CD14-positive monocyte (primary cell): ENCODE data around the gene ASNSD1. TPM values are rescaled to one million over a fixed set of nuclear protein-coding genes. Genes with fewer than 3 reads are reported as not detected.

ENCODE experiments used
- DNase-seq, 3 donors: peaks; one replicate each; pipeline ENCODE4 v3.0.0-alpha.2; 2011 to 2022
- H2AFZ ChIP-seq: 2 replicates; pipeline ENCODE4 v1.6.0; 2012; ENCODE audit warnings: mild to moderate bottlenecking, low read depth, low read length, inconsistent platforms; ENCODE audit not compliant: insufficient read depth, poor library complexity, severe bottlenecking
- H3K27ac ChIP-seq, 2 donors: 1 replicate in 1 of 2; 2 replicates in 1 of 2; pipeline ENCODE4 v1.5.1; 2012 to 2013; ENCODE audit warnings: low read length in 2 of 2, control low read depth in 1 of 2, inconsistent platforms in 1 of 2, low read depth in 1 of 2, mild to moderate bottlenecking in 1 of 2
- H3K27me3 ChIP-seq, 2 donors: one replicate each; pipeline versions ENCODE4 v1.6.0 to v1.6.1; 2011 to 2013; ENCODE audit warnings: low read length in 2 of 2; ENCODE audit not compliant: control insufficient read depth in 2 of 2, insufficient read depth in 2 of 2
- H3K36me3 ChIP-seq, 2 donors: replicated peaks in 1 of 2; 1 replicate in 1 of 2; 2 replicates in 1 of 2; pipeline versions ENCODE4 v1.5.1 to v1.6.1; 2012 to 2013; ENCODE audit warnings: low read length in 2 of 2, control low read depth in 1 of 2, inconsistent platforms in 1 of 2, mild to moderate bottlenecking in 1 of 2; ENCODE audit not compliant: insufficient read depth in 2 of 2, control insufficient read depth in 1 of 2
- H3K4me1 ChIP-seq, 2 donors: 1 replicate in 1 of 2; 2 replicates in 1 of 2; pipeline versions ENCODE4 v1.5.1 to v1.6.1; 2012 to 2013; ENCODE audit warnings: low read length in 2 of 2, control low read depth in 1 of 2, inconsistent platforms in 1 of 2, mild to moderate bottlenecking in 1 of 2, moderate library complexity in 1 of 2; ENCODE audit not compliant: insufficient read depth in 2 of 2, control insufficient read depth in 1 of 2
- H3K4me2 ChIP-seq: replicated peaks from 2 replicates; pipeline ENCODE3; 2012; ENCODE audit warnings: low read length, moderate library complexity, mild to moderate bottlenecking; ENCODE audit not compliant: poor library complexity, severe bottlenecking; ENCODE audit errors: extremely low read depth
- H3K4me3 ChIP-seq, 3 experiments: fragments of 200-600 bp in 1 of 3; sonication (generic) in 1 of 3; replicated peaks in 1 of 3; 1 replicate in 2 of 3; 2 replicates in 1 of 3; pipeline ENCODE4 v1.5.1; 2011 to 2013; ENCODE audit warnings: low read length in 3 of 3, mild to moderate bottlenecking in 3 of 3, control low read depth in 2 of 3, low read depth in 2 of 3, inconsistent platforms in 1 of 3, moderate library complexity in 1 of 3
- H3K79me2 ChIP-seq: 2 replicates; pipeline ENCODE4 v1.6.0; 2012; ENCODE audit warnings: mild to moderate bottlenecking, control low read depth, inconsistent platforms, low read length, moderate library complexity; ENCODE audit not compliant: insufficient read depth
- H3K9ac ChIP-seq: 2 replicates; pipeline ENCODE4 v1.6.0; 2017; ENCODE audit warnings: low read length, mild to moderate bottlenecking; ENCODE audit not compliant: insufficient read depth, poor library complexity, severe bottlenecking
- H3K9me3 ChIP-seq, 2 donors: replicated peaks in 1 of 2; 1 replicate in 1 of 2; 2 replicates in 1 of 2; pipeline versions ENCODE4 v1.5.1 to v1.6.1; 2012 to 2013; ENCODE audit warnings: low read length in 2 of 2, control low read depth in 1 of 2; ENCODE audit not compliant: control insufficient read depth in 1 of 2, insufficient read depth in 1 of 2
- H4K20me1 ChIP-seq: 2 replicates; pipeline ENCODE4 v1.6.0; 2012; ENCODE audit warnings: mild to moderate bottlenecking, low read length, control low read depth, moderate library complexity; ENCODE audit not compliant: insufficient read depth
- H3K27ac Mint-ChIP-seq, 7 donors: one replicate each; pipeline ENCODE4 v1.8.0; 2020; ENCODE audit warnings: mild to moderate bottlenecking in 7 of 7, mixed read lengths in 7 of 7, moderate library complexity in 6 of 7, inconsistent platforms in 2 of 7
- H3K27me3 Mint-ChIP-seq, 3 donors: one replicate each; pipeline ENCODE4 v1.8.0; 2021 to 2022; ENCODE audit warnings: low read depth in 3 of 3, mild to moderate bottlenecking in 3 of 3, mixed read lengths in 3 of 3, moderate library complexity in 3 of 3, inconsistent platforms in 1 of 3
- H3K36me3 Mint-ChIP-seq, 2 donors: one replicate each; pipeline ENCODE4 v1.8.0; 2020; ENCODE audit warnings: mixed read lengths in 2 of 2, inconsistent platforms in 1 of 2, mild to moderate bottlenecking in 1 of 2
- H3K4me1 Mint-ChIP-seq: one replicate; pipeline ENCODE4 v1.8.0; 2020; ENCODE audit warnings: mild to moderate bottlenecking, mixed read lengths
- H3K4me3 Mint-ChIP-seq, 2 donors: one replicate each; pipeline ENCODE4 v1.8.0; 2020; ENCODE audit warnings: mild to moderate bottlenecking in 2 of 2, mixed read lengths in 2 of 2, moderate library complexity in 1 of 2
- H3K9me3 Mint-ChIP-seq, 7 donors: one replicate each; pipeline ENCODE4 v1.8.0; 2020 to 2022; ENCODE audit warnings: mixed read lengths in 7 of 7, mild to moderate bottlenecking in 6 of 7, moderate library complexity in 6 of 7, inconsistent platforms in 2 of 7
- CTCF ChIP-seq: fragments of 200-600 bp; IDR thresholded peaks from one replicate; pipeline ENCODE4 v1.8.0; 2022; ENCODE audit warnings: antibody characterized with exemption, mild to moderate bottlenecking
- WGBS: methylation state at CpG from one replicate; pipeline ENCODE4 v1.1.5; 2013; ENCODE audit warnings: missing lambda C conversion rate; ENCODE audit not compliant: insufficient coverage; 5-methylcytosine and 5-hydroxymethylcytosine counted together
- intact Hi-C, 2 donors: fragments of 100-400 bp; cut with micrococcal nuclease; formaldehyde crosslinking; loops; one replicate each; pipeline versions ENCODE4 v1.15.0 to v1.15.1; 2023
- polyA plus RNA-seq, 3 donors: library from polyadenylated mRNA; depleted of rRNA in 1 of 3; unstranded in 2 of 3; stranded (reverse) in 1 of 3; fragments of 300-500 nt in 2 of 3; fragments of >200 nt in 1 of 3; fragmentation: Illumina TruSeq in 2 of 3; gene quantifications; 1 replicate in 2 of 3; 2 replicates in 1 of 3; pipeline ENCODE4 v1.2.3, GENCODE V29; 2012 to 2021

ASNSD1 gene
- polyA plus RNA-seq, 3 donors = 8.6 to 27.1 (median 26.6) TPM

- Histone ChIP-seq H3K27me3 (no peaks in the 10 kb centered on the region), H3K79me2 (no peaks in the 10 kb centered on the region), H2AFZ (peak overlapping the region; percentile 68), H3K4me1 (peaks cover 4 to 9% of the 10 kb centered on the region in 2 donors), H3K9me3 (no peaks in the 10 kb centered on the region), H3K36me3 (no peaks in the 10 kb centered on the region), H3K9ac (no peak overlapping the region), H3K4me3 (peak overlapping the region in 1 of 3 experiments; percentile 67), H3K4me2 (peak overlapping the region; percentile 73), H3K27ac (no peak overlapping the region), H4K20me1 (no peaks in the 10 kb centered on the region)
- H3K4me1 Mint-ChIP-seq = peaks cover 6% of the 10 kb centered on the region
- peaks cover 0 to 2% (median 0%) of the 10 kb centered on the region in 3 donors for H3K27me3 Mint-ChIP-seq
- no peak overlapping the region for H3K4me3 Mint-ChIP-seq
- no peak for DNase-seq
- no peaks in the 10 kb centered on the region for H3K9me3 Mint-ChIP-seq
- intact Hi-C loops = no loop called here
- no peak for TF ChIP-seq CTCF
- H3K27ac Mint-ChIP-seq = peak overlapping the region in 1 of 7 donors; percentile 37
- H3K36me3 Mint-ChIP-seq = no peaks in the 10 kb centered on the region
- WGBS = no CpG with 5 or more reads among the region's 2 CpGs
These were observed 47.4 kb upstream of the ASNSD1 start for GRCh38 chr2:189613650-189614420.

GRCh38 chr2:189614585-189614984 lies 46.7 kb upstream of the ASNSD1 start:
- no peak for DNase-seq
- Histone ChIP-seq H3K36me3 (no peaks in the 10 kb centered on the region), H3K4me3 (no peak overlapping the region), H3K27ac (no peak overlapping the region), H3K27me3 (no peaks in the 10 kb centered on the region), H3K4me1 (peaks cover 4 to 9% of the 10 kb centered on the region in 2 donors), H2AFZ (no peak overlapping the region), H3K4me2 (no peak overlapping the region), H3K9me3 (no peaks in the 10 kb centered on the region), H3K79me2 (no peaks in the 10 kb centered on the region), H4K20me1 (no peaks in the 10 kb centered on the region), H3K9ac (no peak overlapping the region)
- H3K9me3 Mint-ChIP-seq = no peaks in the 10 kb centered on the region
- intact Hi-C loops = no loop called here
- H3K36me3 Mint-ChIP-seq = no peaks in the 10 kb centered on the region
- 100% methylated on average over 3 of the region's 4 CpGs for WGBS
- H3K27ac Mint-ChIP-seq = no peak overlapping the region
- H3K27me3 Mint-ChIP-seq = peaks cover 0 to 2% (median 0%) of the 10 kb centered on the region in 3 donors
- no peak overlapping the region for H3K4me3 Mint-ChIP-seq
- TF ChIP-seq CTCF = no peak
- peaks cover 6% of the 10 kb centered on the region for H3K4me1 Mint-ChIP-seq
